Liver (tissue), 9 donors: ENCODE measurements around the gene ADGRF1. TPM values are rescaled to one million over a fixed set of nuclear protein-coding genes. Genes with fewer than 3 reads are reported as not detected.
A peak's percentile ranks its signal among the peaks of the same experiment; 100 is the strongest.
"Not testable (repeated sequence)": the region's sequence is repeated elsewhere in the genome, so short reads cannot be mapped to it uniquely, and the experiment has no call there.

ENCODE experiments used
- DNase-seq: peaks from one replicate; pipeline ENCODE4 v3.0.0-alpha.2; 2017; ENCODE audit warnings: low spot score
- H3K27ac ChIP-seq, 2 donors: one replicate each; pipeline ENCODE4 v1.7.0; 2013; ENCODE audit warnings: inconsistent platforms in 2 of 2, low read length in 2 of 2, control low read depth in 1 of 2, low read depth in 1 of 2, mild to moderate bottlenecking in 1 of 2
- H3K27me3 ChIP-seq, 4 donors: one replicate each; pipeline versions ENCODE4 v1.6.1 to v1.7.0; 2013; ENCODE audit warnings: low read length in 3 of 4, inconsistent platforms in 1 of 4, mild to moderate bottlenecking in 1 of 4, moderate library complexity in 1 of 4; ENCODE audit not compliant: control insufficient read depth in 4 of 4, insufficient read depth in 4 of 4
- H3K36me3 ChIP-seq, 4 donors: one replicate each; pipeline versions ENCODE4 v1.6.1 to v1.7.0; 2013; ENCODE audit warnings: low read length in 3 of 4, mild to moderate bottlenecking in 3 of 4, low read depth in 1 of 4, moderate library complexity in 1 of 4; ENCODE audit not compliant: control insufficient read depth in 4 of 4, insufficient read depth in 3 of 4
- H3K4me1 ChIP-seq, 4 donors: one replicate each; pipeline versions ENCODE4 v1.6.1 to v1.7.0; 2013; ENCODE audit warnings: low read length in 3 of 4, mild to moderate bottlenecking in 3 of 4, moderate library complexity in 1 of 4; ENCODE audit not compliant: control insufficient read depth in 4 of 4, insufficient read depth in 4 of 4
- H3K4me3 ChIP-seq, 3 donors: one replicate each; pipeline versions ENCODE4 v1.6.1 to v1.7.0; 2013; ENCODE audit warnings: low read length in 3 of 3, control low read depth in 1 of 3, low read depth in 1 of 3, mild to moderate bottlenecking in 1 of 3
- H3K9ac ChIP-seq, 2 donors: one replicate each; pipeline ENCODE4 v1.7.0; 2013; ENCODE audit warnings: low read length in 2 of 2, mild to moderate bottlenecking in 2 of 2, moderate library complexity in 2 of 2, control low read depth in 1 of 2, low read depth in 1 of 2
- H3K9me3 ChIP-seq, 4 donors: one replicate each; pipeline versions ENCODE4 v1.6.1 to v1.7.0; 2013; ENCODE audit warnings: low read length in 3 of 4; ENCODE audit not compliant: control insufficient read depth in 4 of 4
- CTCF ChIP-seq: fragments of 150-350 bp; IDR thresholded peaks from 2 replicates; pipeline ENCODE4 v1.5.1; 2017; ENCODE audit warnings: improper control_type of control experiment, low read depth, low read length; ENCODE audit not compliant: missing input control
- EGR1 ChIP-seq, 2 donors: IDR thresholded peaks; 2 replicates each; pipeline ENCODE4 v1.6.1; 2016 to 2018; ENCODE audit warnings: antibody characterized with exemption in 2 of 2, low read depth in 2 of 2
- FOXA1 ChIP-seq: IDR thresholded peaks from 2 replicates; pipeline ENCODE4 v1.6.1; 2016; ENCODE audit warnings: antibody characterized with exemption
- FOXA2 ChIP-seq: IDR thresholded peaks from 2 replicates; pipeline ENCODE4 v1.6.1; 2016; ENCODE audit warnings: antibody characterized with exemption
- GABPA ChIP-seq, 2 donors: IDR thresholded peaks in 1 of 2; conservative IDR thresholded peaks in 1 of 2; 2 replicates each; pipeline ENCODE4 v1.6.1; 2016; ENCODE audit warnings: antibody characterized with exemption in 2 of 2, mild to moderate bottlenecking in 1 of 2, moderate library complexity in 1 of 2
- HNF4G ChIP-seq: IDR thresholded peaks from 2 replicates; pipeline ENCODE4 v1.6.1; 2016; ENCODE audit warnings: antibody characterized with exemption
- JUND ChIP-seq, 2 donors: IDR thresholded peaks; 2 replicates each; pipeline ENCODE4 v1.6.1; 2016; ENCODE audit warnings: antibody characterized with exemption in 2 of 2
- RAD21 ChIP-seq, 2 donors: IDR thresholded peaks; 2 replicates each; pipeline ENCODE4 v1.6.1; 2016; ENCODE audit warnings: antibody characterized with exemption in 2 of 2, mild to moderate bottlenecking in 2 of 2
- REST ChIP-seq: IDR thresholded peaks from 2 replicates; pipeline ENCODE4 v1.6.1; 2016; ENCODE audit warnings: antibody characterized with exemption, mild to moderate bottlenecking
- RXRA ChIP-seq, 2 donors: IDR thresholded peaks; 2 replicates each; pipeline ENCODE4 v1.6.1; 2017 to 2018; ENCODE audit warnings: antibody characterized with exemption in 2 of 2, mild to moderate bottlenecking in 1 of 2
- SP1 ChIP-seq: IDR thresholded peaks from 2 replicates; pipeline ENCODE4 v1.6.1; 2018; ENCODE audit warnings: antibody characterized with exemption, mild to moderate bottlenecking
- TAF1 ChIP-seq: conservative IDR thresholded peaks from 2 replicates; pipeline ENCODE4 v1.6.1; 2016; ENCODE audit warnings: antibody characterized with exemption, mild to moderate bottlenecking
- WGBS: extraction: QIAGEN DNeasy Blood & Tissue Kit; methylation state at CpG from one replicate; pipeline ENCODE4 v1.1.7; 2013; 5-methylcytosine and 5-hydroxymethylcytosine counted together
- polyA plus RNA-seq, 2 donors: library from polyadenylated mRNA; stranded (reverse) in 1 of 2; unstranded in 1 of 2; fragments of 200-250 nt in 1 of 2; fragments of >200 nt in 1 of 2; fragmentation: Nextera tagmentation in 1 of 2; extraction: Ambion mirVana in 1 of 2; gene quantifications; one replicate each; pipeline versions ENCODE4 v1.2.1 to v1.2.3, GENCODE V29; 2013 to 2015
- total RNA-seq, 2 donors: library from RNA; depleted of rRNA; stranded (reverse); fragments of >200 nt; gene quantifications; one replicate each; pipeline ENCODE4 v1.2.3, GENCODE V29; 2014
- donor health status: healthy.
- donor health status: healthy.
- donor health status: healthy.
- donor health status: healthy.
- donor health status: healthy.

Gene ADGRF1
- total and polyA plus RNA-seq, 4 donors = 0.01 TPM; not detected in 3

GRCh38 chr6:46993846-46994245, 48.3 kb downstream of the ADGRF1 start:
- TF ChIP-seq HNF4G (no peak), TAF1 (no peak), FOXA2 (no peak), SP1 (no peak), JUND (IDR thresholded peaks at IDR 0.05) (no peak), FOXA1 (no peak), RXRA (IDR thresholded peaks at IDR 0.05) (no peak)

GRCh38 chr6:46992391-46992790, 49.7 kb downstream of the ADGRF1 start:
- H3K9me3 ChIP-seq, H3K36me3 ChIP-seq, H3K4me3 ChIP-seq, H3K27me3 ChIP-seq, H3K9ac ChIP-seq, DNase-seq, H3K27ac ChIP-seq: not testable (repeated sequence)
- 81% methylated on average over 2 of the region's 2 CpGs for WGBS
- peaks cover 0 to 18% (median 15%) of the 10 kb centered on the region in 4 donors for H3K4me1 ChIP-seq

More at GRCh38 chr6:46993846-46994245, 48.3 kb downstream of the ADGRF1 start:
- DNase-seq = no peak
- Histone ChIP-seq H3K9ac (no peak overlapping the region), H3K9me3 (no peaks in the 10 kb centered on the region), H3K4me3 (no peak overlapping the region), H3K27me3 (peaks cover 0 to 4% (median 0%) of the 10 kb centered on the region in 4 donors), H3K27ac (no peak overlapping the region), H3K36me3 (no peaks in the 10 kb centered on the region), H3K4me1 (peaks cover 0 to 18% (median 15%) of the 10 kb centered on the region in 4 donors)
- WGBS = 96% methylated on average over 3 of the region's 3 CpGs

- H3K27ac ChIP-seq, DNase-seq, H3K36me3 ChIP-seq, H3K9me3 ChIP-seq, H3K4me3 ChIP-seq, H3K27me3 ChIP-seq, H3K9ac ChIP-seq: not testable (repeated sequence)
- H3K4me1 ChIP-seq = peaks cover 0 to 18% (median 15%) of the 10 kb centered on the region in 4 donors
- TF ChIP-seq CTCF (peak; percentile 66), RAD21 (IDR thresholded peaks at IDR 0.05) (peak; percentile 84 to 86)
- WGBS = 26% methylated on average over 6 of the region's 6 CpGs
Measured at GRCh38 chr6:46990818-46991510, 51.2 kb downstream of the ADGRF1 start.

- no peaks in the 10 kb centered on the region for H3K9me3 ChIP-seq
- H3K4me1 ChIP-seq = peaks cover 0 to 18% (median 15%) of the 10 kb centered on the region in 4 donors
- no peak overlapping the region for H3K27ac ChIP-seq
- H3K9ac ChIP-seq = no peak overlapping the region
- peaks cover 0 to 4% (median 0%) of the 10 kb centered on the region in 4 donors for H3K27me3 ChIP-seq
- 45% methylated on average over 6 of the region's 6 CpGs for WGBS
- no peaks in the 10 kb centered on the region for H3K36me3 ChIP-seq
- DNase-seq = no peak
- H3K4me3 ChIP-seq = no peak overlapping the region
- TF ChIP-seq TAF1 = no peak
- no peak for TF ChIP-seq EGR1 (IDR thresholded peaks at IDR 0.05; ENCODE audit: low read depth in 2 of 2)
- TF ChIP-seq GABPA (IDR thresholded peaks at IDR 0.05 in 1 of 2, conservative IDR thresholded peaks at IDR 0.05 in 1 of 2) = no peak
- TF ChIP-seq REST = no peak
- TF ChIP-seq HNF4G = no peak
- TF ChIP-seq SP1 = no peak
- no peak for TF ChIP-seq CTCF
- TF ChIP-seq FOXA1 = no peak
Measured at GRCh38 chr6:46990031-46990644, 52.0 kb downstream of the ADGRF1 start.
